ENCODE data around the gene KCNQ1. TPM values are rescaled to one million over a fixed set of nuclear protein-coding genes. Genes with fewer than 3 reads are reported as not detected.

Gene KCNQ1
- total RNA-seq, 2 donors from 2014 or later = 51.4 to 55.8 TPM

DNA sequence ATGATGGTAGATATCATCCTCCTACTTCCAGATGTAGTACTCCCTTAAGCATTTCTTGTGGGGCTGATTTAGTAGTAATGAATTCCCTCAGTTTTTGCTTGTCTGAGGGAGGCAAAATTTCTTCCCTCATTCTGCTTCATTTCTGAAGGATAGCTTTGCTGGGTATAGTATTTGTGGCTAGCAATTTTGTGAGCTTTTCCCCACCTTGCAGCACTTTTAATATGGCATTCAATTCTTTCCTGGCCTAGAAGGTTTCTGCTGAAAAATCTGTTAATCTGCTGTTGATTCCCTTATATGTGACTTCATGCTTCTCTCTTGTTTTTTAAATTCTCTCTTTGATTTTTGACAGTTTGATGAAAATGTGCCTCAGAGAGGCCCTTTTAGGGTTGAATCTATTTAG, 204.6 kb downstream of the KCNQ1 start:
- Histone ChIP-seq H3K4me3 (no peak overlapping the region), H3K27me3 (no peaks in the 10 kb centered on the region), H3K9ac (ENCODE audit: low read depth in 2 of 2, low read length in 2 of 2) (no peak overlapping the region), H3K4me1 (no peaks in the 10 kb centered on the region), H3K36me3 (no peaks in the 10 kb centered on the region), H3K9me3 (peaks cover 6% of the 10 kb centered on the region), H3K27ac (no peak overlapping the region)
- intact Hi-C loops (cut with DNase I) = no loop called here
- TF ChIP-seq, protein P1, sequence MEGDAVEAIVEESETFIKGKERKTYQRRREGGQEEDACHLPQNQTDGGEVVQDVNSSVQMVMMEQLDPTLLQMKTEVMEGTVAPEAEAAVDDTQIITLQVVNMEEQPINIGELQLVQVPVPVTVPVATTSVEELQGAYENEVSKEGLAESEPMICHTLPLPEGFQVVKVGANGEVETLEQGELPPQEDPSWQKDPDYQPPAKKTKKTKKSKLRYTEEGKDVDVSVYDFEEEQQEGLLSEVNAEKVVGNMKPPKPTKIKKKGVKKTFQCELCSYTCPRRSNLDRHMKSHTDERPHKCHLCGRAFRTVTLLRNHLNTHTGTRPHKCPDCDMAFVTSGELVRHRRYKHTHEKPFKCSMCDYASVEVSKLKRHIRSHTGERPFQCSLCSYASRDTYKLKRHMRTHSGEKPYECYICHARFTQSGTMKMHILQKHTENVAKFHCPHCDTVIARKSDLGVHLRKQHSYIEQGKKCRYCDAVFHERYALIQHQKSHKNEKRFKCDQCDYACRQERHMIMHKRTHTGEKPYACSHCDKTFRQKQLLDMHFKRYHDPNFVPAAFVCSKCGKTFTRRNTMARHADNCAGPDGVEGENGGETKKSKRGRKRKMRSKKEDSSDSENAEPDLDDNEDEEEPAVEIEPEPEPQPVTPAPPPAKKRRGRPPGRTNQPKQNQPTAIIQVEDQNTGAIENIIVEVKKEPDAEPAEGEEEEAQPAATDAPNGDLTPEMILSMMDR (IDR thresholded peaks at IDR 0.05) = no peak
- no peak for DNase-seq

DNA sequence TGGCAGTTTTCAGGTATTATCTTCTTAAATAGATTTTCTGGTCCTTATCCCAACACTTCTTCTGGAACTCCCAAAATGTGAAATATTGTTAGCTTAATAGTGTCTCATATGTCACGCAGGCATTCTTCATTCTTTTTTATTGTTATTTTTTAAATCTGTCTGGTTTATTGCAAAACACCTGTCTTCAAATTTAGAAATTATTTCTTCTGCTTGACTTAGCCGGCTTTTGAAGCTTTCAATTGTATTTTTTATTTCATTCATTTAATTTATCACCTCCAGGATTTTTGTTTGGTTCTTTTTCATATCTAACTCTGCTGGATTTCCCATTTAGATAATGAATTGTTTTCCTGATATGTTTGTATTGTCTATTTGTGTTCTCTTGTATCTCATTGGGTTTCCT, 205.0 kb downstream of the KCNQ1 start:
- Histone ChIP-seq H3K9ac (ENCODE audit: low read depth in 2 of 2, low read length in 2 of 2) (no peak overlapping the region), H3K4me3 (no peak overlapping the region), H3K36me3 (no peaks in the 10 kb centered on the region), H3K27me3 (no peaks in the 10 kb centered on the region), H3K27ac (no peak overlapping the region), H3K9me3 (peaks cover 6% of the 10 kb centered on the region), H3K4me1 (no peaks in the 10 kb centered on the region)
- TF ChIP-seq, protein P1 (IDR thresholded peaks at IDR 0.05) = no peak
- intact Hi-C loops (cut with DNase I) = no loop called here
- DNase-seq = no peak

DNA sequence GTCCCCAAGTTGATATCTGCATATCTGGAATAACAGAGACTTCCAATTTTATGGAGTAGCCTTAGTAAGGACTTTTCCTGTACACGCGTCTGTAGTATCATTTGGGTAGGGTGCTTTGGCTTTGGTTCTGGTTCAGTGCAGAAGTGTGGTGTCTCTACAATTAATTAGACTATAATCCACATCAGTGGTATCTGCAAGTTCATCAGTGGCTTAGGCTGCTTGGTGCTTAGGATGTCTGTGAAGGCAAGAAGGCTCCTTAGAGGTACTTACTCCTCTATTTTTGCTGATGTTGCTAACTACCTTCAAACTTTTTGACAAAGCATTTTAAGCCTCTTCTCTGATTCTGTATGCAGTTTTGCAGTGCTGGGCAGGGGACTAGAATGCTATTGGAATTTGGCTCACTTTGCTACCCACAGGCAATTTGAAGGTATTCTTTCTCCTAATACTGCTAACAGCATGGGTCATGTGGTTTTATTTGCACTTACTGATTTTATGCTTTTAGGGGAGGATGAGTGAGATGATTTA, 205.6 kb downstream of the KCNQ1 start:
- H3K9ac ChIP-seq (ENCODE audit: low read depth in 2 of 2, low read length in 2 of 2) = no peak overlapping the region
- H3K27me3 ChIP-seq = no peaks in the 10 kb centered on the region
- intact Hi-C loops (cut with DNase I) = no loop called here
- H3K9me3 ChIP-seq = peaks cover 6% of the 10 kb centered on the region
- no peak overlapping the region for H3K4me3 ChIP-seq
- no peak overlapping the region for H3K27ac ChIP-seq
- no peak for DNase-seq
- TF ChIP-seq, protein P1 (IDR thresholded peaks at IDR 0.05) = no peak
- no peaks in the 10 kb centered on the region for H3K4me1 ChIP-seq
- H3K36me3 ChIP-seq = no peaks in the 10 kb centered on the region

DNA sequence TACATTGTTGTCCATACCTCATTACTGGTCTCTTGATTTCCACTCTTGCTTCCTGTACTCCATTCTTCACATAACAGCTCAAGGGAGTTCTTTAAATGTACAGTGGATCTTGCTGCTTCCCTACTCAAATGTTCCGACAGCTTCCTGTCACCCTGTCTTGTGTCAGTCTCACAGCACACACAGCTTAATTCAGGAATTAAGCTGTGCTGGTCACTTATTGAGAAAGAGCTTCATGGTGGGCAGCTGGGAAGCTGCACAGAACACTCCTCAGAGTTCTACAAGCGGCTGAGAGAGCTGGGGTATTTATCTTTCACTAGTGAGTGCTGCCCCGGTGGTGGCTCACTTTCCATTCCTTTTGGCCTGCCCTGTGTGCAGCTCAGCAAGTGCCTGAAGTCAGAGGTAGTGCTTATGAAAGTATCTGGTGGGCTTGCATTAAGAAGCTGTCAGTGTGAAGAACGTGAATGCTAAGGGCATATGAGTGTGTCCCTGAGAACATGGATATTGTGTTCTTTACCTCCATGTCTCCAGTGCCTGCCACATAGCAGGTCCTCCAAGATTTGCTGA, 206.3 kb downstream of the KCNQ1 start:
- Histone ChIP-seq H3K4me3 (no peak overlapping the region), H3K4me1 (no peaks in the 10 kb centered on the region), H3K36me3 (no peaks in the 10 kb centered on the region), H3K9ac (ENCODE audit: low read depth in 2 of 2, low read length in 2 of 2) (no peak overlapping the region), H3K27me3 (no peaks in the 10 kb centered on the region), H3K27ac (no peak overlapping the region), H3K9me3 (peaks cover 6% of the 10 kb centered on the region)
- intact Hi-C loops (cut with DNase I) = no loop called here
- DNase-seq = no peak
- TF ChIP-seq, protein P1 (IDR thresholded peaks at IDR 0.05) = no peak

DNA sequence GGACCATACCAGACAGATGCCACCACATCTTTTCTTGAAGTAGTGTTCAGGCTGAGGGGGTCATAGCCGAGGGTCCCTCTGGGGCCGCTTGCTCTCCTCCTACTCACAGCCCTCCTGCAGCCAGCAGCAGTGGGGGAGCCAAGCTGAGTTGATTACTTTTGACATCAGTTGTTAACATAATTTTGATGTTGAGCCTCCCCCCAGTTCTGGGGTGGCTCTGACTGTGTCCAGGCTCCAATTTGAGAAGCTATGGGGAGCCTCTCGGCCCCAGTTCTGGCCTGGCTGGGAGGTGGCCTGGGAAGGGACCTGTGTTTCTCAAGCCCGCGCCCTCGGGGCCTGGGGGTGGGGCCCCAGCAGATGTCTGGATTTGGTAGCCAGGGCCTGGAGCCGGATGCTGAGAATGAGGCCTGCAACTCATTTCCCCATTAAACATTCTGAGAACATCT, 207.0 kb downstream of the KCNQ1 start:
- no peak overlapping the region for H3K9ac ChIP-seq (ENCODE audit: low read depth in 2 of 2, low read length in 2 of 2)
- H3K27ac ChIP-seq = no peak overlapping the region
- intact Hi-C loops (cut with DNase I) = no loop called here
- H3K9me3 ChIP-seq = peaks cover 6% of the 10 kb centered on the region
- no peaks in the 10 kb centered on the region for H3K36me3 ChIP-seq
- TF ChIP-seq, protein P1 (IDR thresholded peaks at IDR 0.05) = no peak
- H3K4me1 ChIP-seq = no peaks in the 10 kb centered on the region
- no peak overlapping the region for H3K4me3 ChIP-seq
- H3K27me3 ChIP-seq = no peaks in the 10 kb centered on the region
- DNase-seq = no peak
